Stimulated activated CD8-positive, alpha-beta memory T cell treated with anti-CD3 and anti-CD28 coated beads, Interleukin-2, amount 100 ng/mL, for 48 hours (primary cell): ENCODE data around the gene IFITM10.

ENCODE experiments used
- DNase-seq, 2 donors: peaks; one replicate each; pipeline ENCODE4 v3.0.0-alpha.2; 2020; ENCODE audit warnings: low read depth in 2 of 2

Gene IFITM10

GRCh38 chr11:1740786-1741530 is 9.4 kb downstream of the IFITM10 start:
- DNase-seq: no peak

DNA sequence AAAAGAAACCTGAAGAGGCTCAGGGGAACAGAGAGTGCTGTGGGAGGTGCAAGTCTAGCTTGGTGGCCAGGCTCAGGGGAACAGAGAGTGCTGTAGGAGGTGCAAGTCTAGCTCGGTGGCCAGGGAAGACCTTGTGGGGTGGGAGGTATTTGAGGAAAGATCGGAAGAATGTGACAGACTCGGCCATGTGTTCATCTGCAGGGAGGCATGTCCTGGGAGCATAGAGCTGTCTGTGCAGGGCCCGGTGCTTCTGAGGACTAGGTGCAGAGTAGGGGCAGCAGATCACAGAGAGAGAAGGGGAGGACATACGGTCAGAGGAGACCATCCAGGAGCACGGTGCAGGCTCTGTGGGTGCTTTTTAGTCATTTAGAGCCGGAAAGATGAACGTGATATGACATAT is 10.8 kb downstream of the IFITM10 start:
- DNase-seq: no peak

GRCh38 chr11:1738380-1738779 is 12.0 kb downstream of the IFITM10 start:
- no peak for DNase-seq

DNA sequence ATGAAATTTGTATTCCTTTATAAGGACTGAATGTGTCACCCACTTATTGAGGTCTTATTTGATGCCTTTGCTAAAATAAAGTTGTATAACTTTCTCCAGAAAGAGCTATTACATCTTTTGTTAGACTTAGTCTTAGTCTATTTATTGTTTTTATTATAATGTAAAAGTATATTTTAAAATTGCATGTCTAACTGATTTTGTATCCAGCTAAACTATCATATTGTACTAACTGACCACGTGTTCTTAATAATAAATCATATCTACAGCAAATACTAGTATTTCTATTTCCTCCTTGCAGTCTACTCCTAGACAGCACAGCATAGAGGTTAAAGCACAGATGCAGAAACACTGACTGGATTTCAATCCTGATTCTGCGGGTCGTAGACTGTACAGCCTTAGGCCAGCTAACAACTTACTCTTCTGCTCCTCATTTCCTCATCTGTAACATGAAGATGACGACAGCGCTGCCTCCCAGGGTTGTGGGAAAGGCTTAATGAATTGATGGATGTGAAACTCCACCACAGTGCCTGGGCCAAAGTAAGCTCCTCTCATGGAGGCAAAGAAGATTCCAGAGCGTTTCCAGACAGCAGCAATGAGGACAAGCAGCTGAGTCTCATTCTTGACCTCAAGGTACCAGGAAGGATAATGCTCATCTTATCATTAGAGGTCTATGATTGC is 13.2 kb downstream of the IFITM10 start:
- DNase-seq: no peak

DNA sequence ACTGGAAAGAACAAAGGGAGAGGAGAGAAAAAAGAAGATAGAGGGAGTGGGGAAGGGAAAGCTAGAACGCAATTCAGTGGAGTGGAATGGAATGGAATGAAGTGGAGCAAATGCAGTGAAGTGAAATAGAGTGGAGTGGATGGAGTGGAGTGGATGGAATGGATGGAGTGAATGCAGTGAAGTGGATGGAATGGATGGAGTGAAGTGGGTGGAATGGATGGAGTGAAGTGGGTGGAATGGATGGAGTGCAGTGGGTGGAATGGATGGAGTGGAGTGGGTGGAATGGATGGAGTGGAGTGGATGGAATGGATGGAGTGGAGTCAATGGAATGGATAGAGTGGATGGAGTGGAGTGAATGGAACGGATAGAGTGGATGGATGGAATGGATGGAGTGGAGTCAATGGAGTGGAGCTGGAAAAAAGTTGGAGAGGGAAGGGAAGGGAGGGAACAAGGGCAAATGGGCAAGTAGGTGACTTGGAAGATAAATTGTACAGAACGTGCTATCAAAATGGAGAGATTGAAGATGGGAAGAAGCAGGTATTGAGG is 13.9 kb downstream of the IFITM10 start:
- DNase-seq: no peak

GRCh38 chr11:1735271-1735670 is 15.1 kb downstream of the IFITM10 start:
- DNase-seq: no peak

GRCh38 chr11:1734641-1735081 is 15.7 kb downstream of the IFITM10 start:
- DNase-seq: no peak

DNA sequence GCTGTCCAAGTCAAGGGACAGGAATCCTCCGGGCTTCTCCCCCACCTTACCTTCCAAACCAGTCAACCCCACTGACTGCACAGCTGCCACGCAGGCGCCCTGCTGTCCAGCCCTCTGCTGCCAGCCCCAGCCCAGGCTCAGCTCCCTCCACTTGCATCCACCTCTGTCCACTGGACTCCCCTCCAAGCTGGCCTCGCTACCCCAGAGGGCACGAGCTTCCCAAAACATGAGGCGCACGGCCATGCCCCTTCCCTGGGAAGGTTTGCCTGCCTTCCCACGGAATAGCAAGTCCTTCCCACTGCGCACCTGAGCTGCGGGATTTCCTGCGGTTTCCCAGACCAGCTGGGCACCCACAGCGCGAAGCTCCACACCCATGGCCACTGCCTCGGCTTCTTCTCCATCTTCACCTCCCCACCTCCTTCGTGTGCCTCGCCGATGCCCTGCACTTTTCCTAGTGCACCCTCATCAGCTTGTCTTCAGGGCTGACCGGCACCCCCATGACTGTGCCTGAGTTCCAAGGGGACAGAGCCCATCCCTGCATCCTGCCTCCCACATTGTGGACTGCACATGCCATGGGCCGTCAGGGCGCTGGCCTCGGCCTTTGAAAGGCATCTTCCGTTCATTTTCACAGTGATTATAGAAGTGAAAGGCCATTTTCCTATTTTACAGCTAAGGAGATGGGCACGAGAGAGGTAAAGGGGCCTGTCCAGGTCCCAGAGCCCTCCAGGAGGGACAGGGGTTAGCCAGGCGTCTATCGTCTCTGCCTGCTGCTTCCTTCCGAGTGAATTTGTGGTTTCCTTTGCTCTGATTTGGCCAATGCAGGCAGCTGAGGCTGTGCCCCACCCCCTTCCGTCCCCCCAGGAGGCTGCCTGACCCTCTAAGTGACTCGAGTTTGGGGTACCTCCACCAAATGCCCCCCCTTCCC is 16.4 kb downstream of the IFITM10 start:
- no peak for DNase-seq

GRCh38 chr11:1733009-1733715 is 17.2 kb downstream of the IFITM10 start:
- DNase-seq: no peak

GRCh38 chr11:1732418-1733008 is 17.9 kb downstream of the IFITM10 start:
- no peak for DNase-seq

GRCh38 chr11:1731451-1732059 is 18.8 kb downstream of the IFITM10 start:
- DNase-seq: no peak

DNA sequence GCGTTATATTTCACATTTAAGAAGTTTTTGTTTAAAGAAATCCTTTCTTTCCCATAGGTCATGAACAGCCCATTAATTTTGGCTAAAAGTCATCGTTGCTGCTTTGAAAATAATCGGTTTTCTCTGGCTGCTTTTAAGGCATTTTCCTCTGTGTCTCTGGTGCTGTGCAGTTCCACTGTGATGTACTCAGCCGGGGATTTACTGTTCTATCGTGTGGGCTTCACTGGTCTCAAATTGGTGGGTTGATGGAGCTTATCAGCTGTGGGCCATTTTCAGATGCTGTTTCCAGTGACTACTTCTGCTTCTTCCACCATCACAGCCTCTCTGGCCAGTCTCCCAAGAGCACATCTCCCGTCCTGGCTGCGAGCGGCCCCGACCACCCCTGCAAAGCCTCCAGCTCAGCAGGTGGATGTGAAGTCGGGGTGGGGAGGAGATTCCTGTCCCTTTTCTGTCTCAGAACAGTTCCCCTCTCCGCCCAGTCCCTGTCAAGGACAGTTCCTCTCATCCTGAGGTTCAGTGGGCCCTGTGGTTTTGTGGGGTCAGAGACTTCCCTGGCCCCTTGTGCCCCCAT is 20.3 kb downstream of the IFITM10 start:
- DNase-seq: no peak

DNA sequence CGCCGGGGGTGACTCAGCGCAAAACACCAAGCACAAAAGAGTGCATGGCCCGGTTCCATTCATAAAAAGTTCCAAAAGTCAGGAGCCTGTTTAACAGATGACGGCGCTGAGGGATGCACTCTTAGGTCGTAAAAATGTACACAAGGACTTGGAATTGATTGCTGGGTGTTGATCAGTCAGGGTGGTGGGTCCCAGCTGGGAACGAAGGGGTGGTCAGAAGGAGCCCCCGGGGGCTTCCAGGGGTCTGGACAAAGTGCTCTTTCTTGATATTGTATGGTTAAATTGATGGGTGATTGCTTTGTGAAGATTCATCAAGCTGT is 20.7 kb downstream of the IFITM10 start:
- no peak for DNase-seq

DNA sequence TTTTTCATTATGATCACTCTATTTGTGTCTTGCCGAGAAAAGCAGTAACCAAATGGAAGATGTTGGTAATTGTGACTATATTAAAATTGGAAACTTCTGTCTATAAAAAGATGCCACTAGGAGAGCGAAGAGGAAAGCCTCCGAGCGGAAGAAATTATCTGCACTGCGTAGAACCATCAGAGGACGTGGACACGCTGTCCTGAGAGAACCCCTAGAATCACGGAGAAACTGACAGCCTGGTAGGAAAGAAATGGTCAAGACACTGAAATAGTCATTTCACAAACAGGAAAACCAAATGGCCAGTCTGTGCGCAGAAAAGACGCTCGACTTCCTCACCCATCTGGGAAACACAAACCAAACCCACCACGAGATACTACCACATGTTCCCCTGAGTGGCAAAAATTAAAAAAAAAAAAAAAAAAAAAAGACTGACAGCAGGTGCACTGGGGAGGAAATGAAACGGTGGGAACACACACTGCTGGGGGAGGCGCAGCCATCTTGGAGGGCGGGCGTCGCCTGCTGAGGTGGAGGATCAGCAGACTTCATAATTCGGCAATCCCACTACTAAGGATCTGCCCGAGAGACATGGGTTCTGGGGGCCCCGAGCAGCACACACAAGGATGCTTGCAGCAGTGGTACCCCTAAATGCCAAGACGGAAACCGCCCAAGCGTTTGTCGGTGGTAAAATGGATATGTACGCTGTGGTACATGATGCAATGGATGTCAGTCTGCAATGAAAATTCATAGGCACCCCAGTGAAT is 21.3 kb downstream of the IFITM10 start:
- no peak for DNase-seq

GRCh38 chr11:1728301-1728700 is 22.1 kb downstream of the IFITM10 start:
- DNase-seq: no peak

GRCh38 chr11:1727861-1728260 is 22.5 kb downstream of the IFITM10 start:
- no peak for DNase-seq

GRCh38 chr11:1727096-1727690 is 23.2 kb downstream of the IFITM10 start:
- no peak for DNase-seq

DNA sequence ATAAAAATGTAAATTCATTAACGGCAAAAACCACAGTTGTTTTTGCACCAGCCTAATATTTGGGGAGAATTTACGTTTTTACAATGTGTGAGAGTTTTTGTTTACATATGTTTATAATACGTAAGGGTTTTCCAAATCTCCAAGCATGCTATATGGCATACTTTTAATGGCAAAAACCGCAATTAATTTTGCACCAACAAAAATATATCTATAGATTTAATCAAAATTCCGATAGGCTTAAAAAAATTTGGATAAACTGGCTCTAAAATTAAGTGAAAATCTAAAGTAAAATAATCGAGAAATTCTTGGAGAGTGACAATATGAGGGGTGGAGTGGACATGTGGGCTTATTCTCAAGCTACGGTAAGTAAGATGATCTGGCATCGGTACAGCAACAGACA is 30.6 kb downstream of the IFITM10 start:
- no peak for DNase-seq

- DNase-seq: no peak
These were observed 32.1 kb downstream of the IFITM10 start for GRCh38 chr11:1718326-1718725.
